T-helper 1 cell treated with Interleukin-12 subunit alpha and Interleukin-12 subunit beta and Interleukin-4 antibody, amounts not matched to agents 30 μg/mL and 1 μg/mL, for 36 hours (primary cell): ENCODE results near the gene ST3GAL3.

ENCODE experiments used
- H3K27ac Mint-ChIP-seq: one replicate; pipeline ENCODE4 v1.8.0; 2021; ENCODE audit warnings: mild to moderate bottlenecking, mixed read lengths
- H3K27me3 Mint-ChIP-seq: one replicate; pipeline ENCODE4 v1.8.0; 2021; ENCODE audit warnings: low read depth, mixed read lengths
- H3K36me3 Mint-ChIP-seq: one replicate; pipeline ENCODE4 v1.8.0; 2021; ENCODE audit warnings: low read depth, mixed read lengths
- H3K4me1 Mint-ChIP-seq: one replicate; pipeline ENCODE4 v1.8.0; 2021; ENCODE audit warnings: low read depth, mixed read lengths
- H3K4me3 Mint-ChIP-seq: one replicate; pipeline ENCODE4 v1.8.0; 2021; ENCODE audit warnings: mild to moderate bottlenecking, moderate library complexity, mixed read lengths
- H3K9me3 Mint-ChIP-seq: one replicate; pipeline ENCODE4 v1.8.0; 2021; ENCODE audit warnings: mixed read lengths

The ST3GAL3 gene

DNA sequence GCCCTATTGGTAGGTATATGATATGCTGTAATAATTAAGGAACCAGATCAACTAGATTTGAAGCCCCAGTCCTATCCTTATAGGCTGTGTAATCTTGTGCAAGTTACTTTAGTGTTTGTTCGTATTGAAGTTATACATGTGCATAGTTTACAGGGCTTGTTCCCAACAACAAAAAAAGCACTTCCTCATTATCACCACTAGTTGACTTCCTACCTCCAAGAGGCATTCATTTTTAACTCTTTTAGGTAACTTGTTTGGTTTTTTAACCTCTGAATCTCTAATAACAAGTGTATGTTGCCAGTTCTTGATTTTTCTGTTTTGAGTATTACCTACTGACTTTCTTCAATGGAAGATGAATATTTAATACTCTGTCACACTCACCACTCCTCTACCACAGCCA lies 71.9 kb downstream of the ST3GAL3 start:
- H3K4me1 Mint-ChIP-seq = peaks cover 24% of the 10 kb centered on the region
- H3K27me3 Mint-ChIP-seq = no peaks in the 10 kb centered on the region
- H3K36me3 Mint-ChIP-seq = peaks cover 29% of the 10 kb centered on the region
- peak overlapping the region; percentile 21 for H3K4me3 Mint-ChIP-seq
- H3K9me3 Mint-ChIP-seq = peaks cover 37% of the 10 kb centered on the region
- peak overlapping the region; percentile 64 for H3K27ac Mint-ChIP-seq

DNA sequence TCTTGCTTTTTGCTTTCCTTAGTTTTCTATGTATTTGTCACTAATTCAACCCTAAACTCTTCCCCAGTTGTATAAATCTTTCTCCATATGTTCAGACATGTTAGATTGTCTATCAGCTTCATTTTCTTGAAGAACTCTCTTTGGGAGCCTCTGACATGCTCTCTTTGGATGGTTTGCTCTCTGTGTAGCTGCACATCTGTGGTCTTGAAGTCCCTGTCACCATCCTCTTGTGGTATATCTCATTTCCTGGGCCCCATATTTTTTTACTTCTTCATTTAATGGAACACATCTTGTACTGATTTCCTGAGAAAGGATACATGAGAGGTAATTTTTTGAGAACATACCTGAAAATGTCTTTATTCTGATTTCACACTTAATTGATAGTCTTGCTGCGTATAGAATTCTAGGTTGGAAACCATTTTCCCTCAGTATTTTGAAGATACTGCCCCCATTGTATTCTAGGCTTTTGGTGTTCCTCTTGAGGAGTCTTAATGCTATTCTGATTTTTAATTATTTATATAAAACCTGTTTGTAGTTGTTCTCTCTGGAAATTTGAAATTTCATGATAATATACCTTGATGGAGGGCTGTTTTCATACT lies 72.6 kb downstream of the ST3GAL3 start:
- Mint-ChIP-seq H3K36me3 (peaks cover 29% of the 10 kb centered on the region), H3K4me3 (peak overlapping the region; percentile 21), H3K27ac (peak overlapping the region; percentile 64), H3K4me1 (peaks cover 24% of the 10 kb centered on the region), H3K27me3 (no peaks in the 10 kb centered on the region), H3K9me3 (peaks cover 37% of the 10 kb centered on the region)

DNA sequence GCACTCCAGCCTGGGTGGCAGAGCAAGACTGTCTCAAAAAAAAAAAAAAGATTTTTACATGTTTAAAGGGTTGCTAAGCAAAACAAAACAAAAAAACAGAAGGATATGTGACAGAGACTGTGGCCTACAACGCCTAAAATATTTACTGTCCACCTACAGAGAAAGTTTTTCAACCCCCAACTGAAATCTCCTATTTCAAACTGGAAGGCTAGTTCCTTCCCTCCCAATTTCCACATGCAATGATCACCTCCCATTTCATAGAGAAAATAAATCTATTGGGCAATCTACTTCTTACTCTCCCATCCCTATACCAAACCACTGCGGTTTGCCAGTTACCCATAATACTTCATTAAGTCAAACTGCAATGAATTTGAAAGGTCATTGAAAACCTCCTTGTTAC lies 74.2 kb downstream of the ST3GAL3 start:
- Mint-ChIP-seq H3K36me3 (peaks cover 29% of the 10 kb centered on the region), H3K4me1 (peaks cover 24% of the 10 kb centered on the region), H3K4me3 (no peak overlapping the region), H3K27ac (no peak overlapping the region), H3K9me3 (peaks cover 37% of the 10 kb centered on the region), H3K27me3 (no peaks in the 10 kb centered on the region)

DNA sequence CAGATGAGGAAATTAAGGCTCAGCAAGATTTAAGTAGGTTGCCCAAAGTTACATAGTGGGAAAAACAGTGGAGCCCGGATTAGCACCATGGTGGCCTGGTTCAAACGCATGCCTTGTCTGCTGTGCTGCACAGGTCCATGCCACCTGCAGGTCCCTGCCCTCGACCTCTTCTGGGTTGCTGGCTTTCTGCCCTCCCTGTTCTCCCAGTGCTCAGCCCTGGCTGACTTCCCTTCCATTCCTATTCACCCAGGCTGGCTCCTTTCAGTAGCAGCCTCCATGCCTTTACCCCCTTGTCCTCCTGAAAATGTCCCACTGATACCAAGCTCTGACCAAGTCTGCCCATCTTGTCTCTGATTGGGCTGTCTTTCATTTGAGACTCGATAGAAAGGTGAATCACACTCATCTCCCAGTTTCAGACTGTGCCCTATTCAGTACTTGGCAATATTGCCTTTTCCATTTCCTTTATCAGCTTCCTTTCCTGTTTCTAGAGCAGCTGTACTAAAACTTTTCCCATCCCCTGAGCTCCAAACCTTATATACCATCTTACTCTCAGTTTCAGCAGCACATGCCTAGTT lies 75.8 kb downstream of the ST3GAL3 start:
- no peak overlapping the region for H3K27ac Mint-ChIP-seq
- peaks cover 28% of the 10 kb centered on the region for H3K9me3 Mint-ChIP-seq
- H3K4me1 Mint-ChIP-seq = peaks cover 24% of the 10 kb centered on the region
- H3K36me3 Mint-ChIP-seq = peaks cover 22% of the 10 kb centered on the region
- H3K27me3 Mint-ChIP-seq = no peaks in the 10 kb centered on the region
- H3K4me3 Mint-ChIP-seq = no peak overlapping the region

DNA sequence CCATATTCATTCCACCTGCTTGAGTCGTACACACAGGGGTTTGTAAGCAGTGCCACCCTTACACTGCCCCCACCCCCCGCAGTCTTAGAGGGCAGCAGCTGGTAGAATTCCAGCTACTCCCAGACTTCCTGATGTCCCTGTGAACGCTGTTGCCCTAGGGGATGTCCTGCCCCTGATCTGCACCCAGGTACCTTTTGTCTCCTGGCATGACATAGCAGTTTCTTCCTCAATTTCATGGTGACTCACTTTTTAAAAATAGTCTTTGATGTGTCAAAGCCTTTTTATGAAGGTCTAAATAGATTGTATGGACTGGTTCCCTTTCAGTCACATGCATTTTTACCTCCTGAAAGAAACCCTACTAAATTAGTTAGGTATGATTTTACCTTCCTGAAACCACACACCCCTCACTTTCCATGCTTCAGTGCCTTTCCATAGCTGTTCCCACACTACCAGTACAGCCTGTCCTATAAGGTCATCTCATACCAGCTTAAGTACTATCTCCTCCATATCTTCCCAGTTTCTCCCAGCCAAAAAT lies 76.4 kb downstream of the ST3GAL3 start:
- Mint-ChIP-seq H3K4me3 (no peak overlapping the region), H3K4me1 (peaks cover 24% of the 10 kb centered on the region), H3K9me3 (peaks cover 28% of the 10 kb centered on the region), H3K36me3 (peaks cover 22% of the 10 kb centered on the region), H3K27ac (no peak overlapping the region), H3K27me3 (no peaks in the 10 kb centered on the region)

DNA sequence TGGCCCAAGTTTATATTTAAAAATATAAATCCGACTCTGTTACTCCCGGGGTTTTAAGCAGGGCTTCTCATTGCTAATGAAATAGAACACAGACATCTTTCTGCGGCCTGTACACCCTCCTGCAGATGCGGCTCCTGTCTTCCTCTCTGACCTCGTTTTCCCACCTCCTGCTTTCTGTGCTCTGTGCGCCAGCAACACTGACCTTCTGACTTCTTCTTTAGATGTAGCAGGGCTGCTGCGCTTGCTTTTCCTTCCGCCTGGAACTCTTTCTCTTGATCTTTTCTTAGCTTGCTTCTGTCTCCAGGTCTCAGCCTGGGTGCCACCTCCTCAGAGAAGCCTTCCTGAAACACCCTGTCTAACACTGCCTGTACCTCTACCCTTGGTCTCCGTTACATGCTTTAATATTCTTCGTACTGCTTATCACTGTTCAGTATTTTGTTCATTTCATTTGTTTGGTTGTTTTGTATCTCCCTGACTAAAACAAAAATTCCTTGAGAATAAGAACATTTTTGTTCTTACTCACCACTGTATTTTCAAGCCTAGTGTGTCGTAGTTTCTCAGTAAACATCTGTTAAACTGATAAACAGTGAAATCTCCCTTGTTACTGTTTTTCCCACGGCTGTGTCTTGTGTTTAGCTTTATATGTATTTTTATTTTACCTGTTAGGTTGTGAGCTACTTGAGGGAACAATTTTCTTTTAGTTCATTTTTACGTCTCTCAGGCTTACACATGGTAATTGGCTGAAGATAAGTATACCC lies 79.0 kb downstream of the ST3GAL3 start:
- Mint-ChIP-seq H3K36me3 (peaks cover 9% of the 10 kb centered on the region), H3K4me1 (peaks cover 13% of the 10 kb centered on the region), H3K27ac (no peak overlapping the region), H3K4me3 (no peak overlapping the region), H3K27me3 (no peaks in the 10 kb centered on the region), H3K9me3 (peaks cover 9% of the 10 kb centered on the region)

DNA sequence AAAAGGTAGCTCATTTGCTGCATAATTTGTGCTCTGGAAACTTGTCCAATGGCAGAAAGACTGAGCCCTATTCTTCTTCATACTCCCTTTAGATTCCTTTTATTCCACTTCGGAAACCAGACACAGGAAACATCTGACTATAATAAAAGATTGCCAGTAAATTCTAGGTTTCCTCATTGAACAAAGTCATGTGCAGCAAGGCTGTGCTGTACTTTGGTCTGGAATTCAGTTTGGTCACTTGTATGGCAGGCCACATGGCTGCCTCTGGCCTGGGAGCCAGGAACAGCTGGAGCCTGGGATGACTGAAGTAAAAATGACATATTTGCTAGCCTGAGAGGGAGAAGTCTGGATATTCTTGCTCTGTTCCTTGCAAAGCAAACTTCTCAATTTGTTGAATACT lies 79.6 kb downstream of the ST3GAL3 start:
- H3K36me3 Mint-ChIP-seq = peaks cover 7% of the 10 kb centered on the region
- peaks cover 5% of the 10 kb centered on the region for H3K9me3 Mint-ChIP-seq
- no peaks in the 10 kb centered on the region for H3K27me3 Mint-ChIP-seq
- H3K27ac Mint-ChIP-seq = no peak overlapping the region
- peaks cover 13% of the 10 kb centered on the region for H3K4me1 Mint-ChIP-seq
- H3K4me3 Mint-ChIP-seq = no peak overlapping the region

DNA sequence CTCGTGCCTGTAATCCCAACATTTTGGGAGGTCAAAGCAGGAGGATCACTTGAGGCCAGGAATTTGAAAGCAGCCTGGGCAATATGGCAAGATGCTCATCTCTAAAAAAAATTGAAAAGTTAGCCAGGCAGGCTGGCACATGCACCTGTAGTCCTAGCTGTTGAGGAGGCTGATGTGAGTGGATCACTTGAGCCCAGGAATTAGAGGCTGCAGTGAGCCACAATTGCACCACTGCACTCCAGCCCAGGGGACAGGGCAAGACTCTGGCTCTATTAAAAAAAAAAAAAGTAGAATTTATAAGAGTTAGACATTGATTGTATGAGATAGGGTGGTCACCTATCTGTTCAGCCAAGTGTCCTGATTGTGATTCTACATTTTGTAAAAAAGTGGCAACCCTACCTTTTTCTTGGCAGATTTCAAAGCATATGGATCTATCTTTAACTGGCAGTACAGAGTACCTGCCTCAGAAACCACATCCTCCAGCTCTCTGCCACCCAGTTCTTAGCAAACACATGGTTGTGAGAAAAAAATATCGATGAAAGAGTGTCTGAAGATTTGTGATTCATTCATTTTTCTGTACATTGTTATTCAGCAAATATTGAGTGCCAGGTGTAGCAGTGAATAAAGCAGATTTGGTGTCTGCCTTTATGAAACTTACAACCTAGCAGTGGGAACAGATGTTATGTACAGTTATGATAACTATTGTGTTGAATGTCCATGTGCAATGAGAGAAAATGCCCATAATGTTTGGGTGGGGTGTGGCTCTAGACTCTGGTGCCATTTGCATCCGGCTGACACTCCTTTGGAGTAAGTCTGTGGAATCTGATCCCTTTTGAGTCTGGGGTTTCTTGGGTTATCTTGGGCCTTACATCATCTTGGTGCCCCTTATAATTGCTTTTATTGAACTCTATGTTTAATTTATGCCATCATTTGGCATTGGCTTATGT lies 82.5 kb downstream of the ST3GAL3 start:
- Mint-ChIP-seq H3K27ac (no peak overlapping the region), H3K4me3 (no peak overlapping the region), H3K9me3 (no peaks in the 10 kb centered on the region), H3K36me3 (peaks cover 4% of the 10 kb centered on the region), H3K4me1 (peaks cover 11% of the 10 kb centered on the region), H3K27me3 (no peaks in the 10 kb centered on the region)

DNA sequence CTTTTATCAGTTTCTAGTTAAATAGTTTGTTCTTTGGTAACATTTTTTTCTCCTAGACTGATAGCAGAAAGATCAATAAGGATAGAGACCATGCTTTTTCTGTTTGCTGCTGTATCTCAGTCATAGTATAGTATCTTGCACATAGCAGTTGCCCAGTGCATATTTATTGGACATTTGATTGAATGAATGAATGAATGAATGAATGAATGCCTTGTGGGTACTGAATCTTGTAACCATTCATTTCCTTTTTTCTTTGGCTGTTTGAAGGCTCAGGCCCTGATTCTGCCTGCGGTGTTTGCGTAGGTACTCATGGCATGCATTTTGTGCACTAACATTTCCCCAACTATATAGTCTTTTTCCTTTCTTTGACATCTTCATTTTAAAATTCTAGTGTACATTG lies 83.9 kb downstream of the ST3GAL3 start:
- Mint-ChIP-seq H3K4me3 (no peak overlapping the region), H3K4me1 (peaks cover 11% of the 10 kb centered on the region), H3K36me3 (peaks cover 6% of the 10 kb centered on the region), H3K27ac (no peak overlapping the region), H3K9me3 (no peaks in the 10 kb centered on the region), H3K27me3 (no peaks in the 10 kb centered on the region)

DNA sequence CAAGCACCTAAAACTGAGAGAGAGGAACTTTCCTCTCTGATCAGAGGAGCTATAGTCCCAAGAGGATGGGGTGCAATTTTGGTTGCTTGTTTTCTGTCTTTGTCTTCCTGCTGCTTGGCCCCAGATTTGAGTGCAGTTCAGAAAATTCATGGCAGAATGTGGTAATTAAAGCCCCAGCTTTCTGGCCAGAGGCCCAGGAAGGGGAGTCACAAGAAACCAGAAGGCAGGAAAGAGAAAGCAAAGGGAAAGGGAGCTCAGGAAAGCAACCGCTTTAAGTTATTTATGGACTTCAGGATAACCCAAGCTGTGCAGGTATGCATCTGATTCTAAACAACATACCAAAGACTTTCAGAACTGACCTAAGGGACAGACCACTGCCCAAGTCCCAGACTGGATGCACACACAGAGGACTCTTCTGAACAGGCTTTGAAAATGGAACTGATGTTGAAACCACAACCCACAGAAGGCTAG lies 88.8 kb downstream of the ST3GAL3 start:
- Mint-ChIP-seq H3K27ac (no peak overlapping the region), H3K4me3 (no peak overlapping the region), H3K36me3 (peaks cover 6% of the 10 kb centered on the region), H3K4me1 (peaks cover 3% of the 10 kb centered on the region), H3K9me3 (no peaks in the 10 kb centered on the region), H3K27me3 (no peaks in the 10 kb centered on the region)

DNA sequence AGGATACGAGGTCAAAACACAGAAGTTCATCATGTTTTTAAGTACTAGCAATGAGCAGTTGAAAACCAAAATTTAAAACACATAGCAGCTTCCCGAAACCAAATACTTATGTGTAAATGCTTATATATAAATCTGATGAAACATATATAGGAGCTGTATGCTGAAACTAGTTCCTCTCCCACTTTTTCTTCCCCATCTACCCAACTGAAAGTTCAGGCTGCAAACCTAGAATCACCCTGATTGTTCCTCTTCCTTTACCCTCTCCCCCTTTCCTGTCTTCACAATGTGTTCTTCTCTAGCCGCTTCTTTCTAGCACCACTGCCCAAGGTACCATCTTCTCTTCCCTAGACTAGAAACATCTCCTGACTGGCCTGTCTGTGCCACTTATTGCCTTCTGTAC lies 90.6 kb downstream of the ST3GAL3 start:
- Mint-ChIP-seq H3K4me1 (no peaks in the 10 kb centered on the region), H3K27ac (no peak overlapping the region), H3K9me3 (no peaks in the 10 kb centered on the region), H3K27me3 (no peaks in the 10 kb centered on the region), H3K4me3 (no peak overlapping the region), H3K36me3 (peaks cover 4% of the 10 kb centered on the region)

DNA sequence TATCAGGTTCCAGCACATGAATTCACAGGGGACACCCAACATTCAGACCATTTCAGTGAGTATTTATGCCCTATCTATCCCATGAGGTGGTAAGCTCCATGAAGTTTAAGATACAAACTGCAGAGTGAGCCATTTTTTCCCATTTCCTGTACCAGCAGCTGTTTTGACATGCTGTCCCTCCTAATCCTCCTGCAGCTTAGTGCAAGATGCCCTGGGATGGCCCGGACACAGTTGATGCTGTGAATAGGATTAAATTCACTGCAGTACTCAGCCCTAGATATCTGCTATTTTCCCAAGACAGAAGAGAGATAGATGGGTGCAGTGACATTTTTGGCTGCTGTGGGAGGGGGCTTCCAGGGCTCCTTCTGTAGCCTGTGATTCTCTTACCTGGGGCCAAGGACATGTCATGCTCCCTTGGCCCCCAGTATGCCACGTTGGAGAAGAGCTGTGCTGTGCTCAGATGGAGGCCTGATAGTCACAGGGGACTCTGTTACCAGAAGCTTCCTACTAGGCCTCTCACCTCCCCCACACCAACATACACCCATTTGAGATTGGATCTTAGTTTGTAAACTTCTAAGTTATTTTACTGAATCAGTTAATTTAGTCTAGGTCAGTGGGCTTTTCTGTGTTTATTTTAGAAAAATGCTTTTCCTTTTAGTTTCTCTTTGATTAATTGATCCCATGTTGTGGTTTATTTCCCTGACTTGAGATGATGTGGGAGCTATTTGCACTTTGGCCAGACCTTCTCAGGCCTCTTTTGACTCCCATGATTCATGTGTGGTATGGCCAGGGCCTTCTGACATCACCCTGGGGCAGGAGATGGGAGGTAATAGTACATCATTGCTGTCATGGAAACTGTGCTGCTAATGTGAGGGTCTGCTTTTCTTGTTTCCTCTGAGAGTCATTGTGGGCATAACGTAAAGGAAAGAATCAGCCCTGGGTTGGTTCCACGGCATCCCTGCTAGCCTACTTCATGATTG lies 92.6 kb downstream of the ST3GAL3 start:
- Mint-ChIP-seq H3K36me3 (peaks cover 4% of the 10 kb centered on the region), H3K4me3 (no peak overlapping the region), H3K27ac (no peak overlapping the region), H3K27me3 (no peaks in the 10 kb centered on the region), H3K4me1 (no peaks in the 10 kb centered on the region), H3K9me3 (no peaks in the 10 kb centered on the region)

DNA sequence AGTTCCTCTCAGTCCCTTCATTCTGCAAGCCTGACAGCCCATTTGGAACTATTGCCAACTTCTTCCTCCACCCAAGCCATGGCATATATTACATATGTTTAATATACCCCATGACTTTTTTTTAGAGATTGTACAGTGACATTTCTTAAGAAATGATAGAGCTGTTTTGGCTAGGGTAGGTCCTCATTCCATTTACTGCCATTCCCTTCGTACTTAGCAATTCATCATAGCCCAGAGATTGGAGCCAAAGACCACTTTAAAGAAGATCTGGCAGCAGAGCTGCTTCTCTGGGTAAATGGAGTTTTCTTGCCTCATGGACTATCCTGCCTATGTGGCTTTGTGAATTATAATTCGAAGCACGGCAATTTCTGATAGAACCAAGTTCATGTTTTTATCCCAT lies 93.4 kb downstream of the ST3GAL3 start:
- Mint-ChIP-seq H3K9me3 (no peaks in the 10 kb centered on the region), H3K4me3 (no peak overlapping the region), H3K36me3 (peaks cover 4% of the 10 kb centered on the region), H3K4me1 (no peaks in the 10 kb centered on the region), H3K27ac (no peak overlapping the region), H3K27me3 (no peaks in the 10 kb centered on the region)
